Colon (tissue), 2 donors: Measurements from ENCODE around the gene RAB1B.
A peak's percentile ranks its signal among the peaks of the same experiment; 100 is the strongest.

Source experiments
- FAIRE-seq: peaks from 2 replicates; lab custom pipeline; 2012; peaks lifted over from hg19 to GRCh38; lab: Jason Lieb, UNC
- donor health status: control.
- donor health status: control.

Gene RAB1B

GRCh38 chr11:66268244-66268951 lies at the start of gene RAB1B:
Gene RAB1B (plus strand): TSS chr11:66268639. CDS start chr11:66268680, 41 bp downstream.
- FAIRE-seq, result peak; percentile 43

GRCh38 chr11:66218846-66219620 lies 49.4 kb upstream of the RAB1B start:
- FAIRE-seq, result no peak

GRCh38 chr11:66219846-66220565 lies 48.4 kb upstream of the RAB1B start:
- no peak for FAIRE-seq

GRCh38 chr11:66220566-66220935 lies 47.9 kb upstream of the RAB1B start:
- FAIRE-seq, result no peak

GRCh38 chr11:66221012-66221411 lies 47.4 kb upstream of the RAB1B start:
- FAIRE-seq, result no peak

GRCh38 chr11:66221726-66222236 lies 46.7 kb upstream of the RAB1B start:
- FAIRE-seq, result no peak

- FAIRE-seq, result no peak
Measured at GRCh38 chr11:66222358-66223149, 45.9 kb upstream of the RAB1B start.

GRCh38 chr11:66224226-66224855 lies 44.1 kb upstream of the RAB1B start:
- no peak for FAIRE-seq

GRCh38 chr11:66225066-66225465 lies 43.4 kb upstream of the RAB1B start:
- no peak for FAIRE-seq

GRCh38 chr11:66226101-66226500 lies 42.3 kb upstream of the RAB1B start:
- no peak for FAIRE-seq

GRCh38 chr11:66227700-66228099 lies 40.7 kb upstream of the RAB1B start:
- FAIRE-seq, result no peak

- FAIRE-seq, result no peak
Measured at GRCh38 chr11:66228521-66228920, 39.9 kb upstream of the RAB1B start.

GRCh38 chr11:66230156-66230555 lies 38.3 kb upstream of the RAB1B start:
- FAIRE-seq, result no peak

- no peak for FAIRE-seq
Measured at GRCh38 chr11:66230978-66231377, 37.5 kb upstream of the RAB1B start.

- FAIRE-seq, result no peak
Measured at GRCh38 chr11:66231561-66231960, 36.9 kb upstream of the RAB1B start.

GRCh38 chr11:66232769-66233168 lies 35.7 kb upstream of the RAB1B start:
- FAIRE-seq, result no peak

GRCh38 chr11:66233301-66233700 lies 35.1 kb upstream of the RAB1B start:
- FAIRE-seq, result no peak

- no peak for FAIRE-seq
Measured at GRCh38 chr11:66235141-66235540, 33.3 kb upstream of the RAB1B start.

- FAIRE-seq, result no peak
Measured at GRCh38 chr11:66237867-66238266, 30.6 kb upstream of the RAB1B start.

- no peak for FAIRE-seq
Measured at GRCh38 chr11:66238786-66239413, 29.5 kb upstream of the RAB1B start.

GRCh38 chr11:66239511-66239910 lies 28.9 kb upstream of the RAB1B start:
- FAIRE-seq, result no peak
